Tibial artery (tissue), 4 donors: ENCODE data around the gene WDFY1.

Experiments used
- DNase-seq, 2 donors: peaks; one replicate each; pipeline ENCODE4 v3.0.0-alpha.2; 2019
- H3K27ac ChIP-seq, 2 donors: fragments of 200-600 bp; sonication (generic) in 1 of 2; 1 replicate in 1 of 2; 2 replicates in 1 of 2; pipeline ENCODE4 v1.5.1; 2018 to 2019; ENCODE audit warnings: mild to moderate bottlenecking in 1 of 2
- H3K27me3 ChIP-seq, 2 donors: fragments of 200-600 bp; sonication (generic) in 1 of 2; one replicate each; pipeline versions ENCODE4 v1.5.1 to v1.6.0; 2016 to 2019
- H3K36me3 ChIP-seq, 3 donors: fragments of 200-600 bp; sonication (generic) in 2 of 3; one replicate each; pipeline ENCODE4 v1.5.1; 2016 to 2019; ENCODE audit warnings: mild to moderate bottlenecking in 2 of 3
- H3K4me1 ChIP-seq, 4 donors: fragments of 200-600 bp; sonication (generic) in 2 of 4; 1 replicate in 3 of 4; 2 replicates in 1 of 4; pipeline ENCODE4 v1.5.1; 2016 to 2019
- H3K4me3 ChIP-seq, 2 donors: fragments of 200-600 bp; sonication (generic) in 1 of 2; 1 replicate in 1 of 2; 2 replicates in 1 of 2; pipeline ENCODE4 v1.5.1; 2018 to 2019; ENCODE audit warnings: mild to moderate bottlenecking in 2 of 2
- H3K9me3 ChIP-seq, 3 donors: fragments of 200-600 bp; sonication (generic) in 1 of 3; one replicate each; pipeline ENCODE4 v1.5.1; 2016 to 2019
- intact Hi-C: fragments of 100-400 bp; cut with DNase I; formaldehyde crosslinking; loops from one replicate; pipeline ENCODE4 v1.15.0; 2023; ENCODE audit warnings: low total_unique reads
- TF ChIP-seq, protein P1 (sequence below), 2 experiments: fragments of 200-600 bp in 1 of 2; fragments of 450-650 bp in 1 of 2; IDR thresholded peaks; one replicate each; pipeline ENCODE4 v1.5.1; 2017 to 2019; ENCODE audit warnings: antibody characterized with exemption in 2 of 2, mild to moderate bottlenecking in 1 of 2, moderate library complexity in 1 of 2

WDFY1 gene

DNA sequence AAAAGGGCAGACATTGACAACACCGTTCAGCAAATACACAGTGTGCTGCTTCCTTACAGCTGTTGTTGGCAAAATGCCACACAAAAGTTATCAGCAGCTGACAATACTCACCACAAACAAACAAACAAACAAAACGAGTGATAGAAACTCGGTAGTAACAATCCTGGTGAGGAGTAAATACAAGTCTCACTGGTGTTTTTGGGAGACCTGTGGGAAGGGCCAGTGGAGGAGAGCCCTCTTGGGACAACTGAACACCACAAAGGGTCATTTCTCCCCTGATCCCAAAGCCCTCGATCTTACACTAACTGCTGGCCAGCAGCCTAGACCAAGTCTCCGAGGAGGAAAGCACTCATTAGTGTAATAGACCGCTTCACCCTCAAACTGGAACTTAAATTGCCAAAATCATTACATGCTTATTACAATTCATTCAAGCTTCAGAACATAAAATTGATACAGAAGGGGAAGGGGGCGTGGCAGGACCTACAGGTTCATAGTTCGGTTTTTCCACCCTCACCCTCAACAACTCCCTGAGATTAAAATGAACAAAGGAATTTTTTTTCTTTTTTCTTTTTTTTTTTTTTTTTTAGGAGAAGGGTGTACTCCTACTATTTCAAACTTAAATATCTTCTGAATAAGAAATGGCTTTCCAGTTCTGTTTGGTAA is 112.8 kb downstream of the WDFY1 start:
- intact Hi-C loops: no loop called here
- no peaks in the 10 kb centered on the region for H3K27me3 ChIP-seq

DNA sequence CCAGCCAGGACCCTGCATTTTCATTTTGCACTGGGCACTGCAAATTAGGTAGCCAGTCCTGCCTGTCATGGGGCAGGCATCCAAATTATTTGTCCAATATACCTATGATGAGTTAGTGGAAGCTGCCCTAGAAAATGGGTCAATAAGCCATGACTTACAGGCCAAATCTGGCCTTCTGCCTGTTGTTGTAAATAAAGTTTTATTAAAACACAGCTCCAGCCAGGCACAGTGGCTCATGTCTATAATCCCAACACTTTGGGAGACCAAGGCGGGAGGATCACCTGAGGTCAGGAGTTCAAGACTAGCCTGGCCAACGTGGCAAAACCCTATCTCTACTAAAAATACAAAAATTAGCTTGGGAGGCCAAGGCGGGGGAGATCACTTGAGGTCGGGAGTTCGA is 116.0 kb downstream of the WDFY1 start:
- no peak overlapping the region for H3K4me3 ChIP-seq
- TF ChIP-seq, protein P1, sequence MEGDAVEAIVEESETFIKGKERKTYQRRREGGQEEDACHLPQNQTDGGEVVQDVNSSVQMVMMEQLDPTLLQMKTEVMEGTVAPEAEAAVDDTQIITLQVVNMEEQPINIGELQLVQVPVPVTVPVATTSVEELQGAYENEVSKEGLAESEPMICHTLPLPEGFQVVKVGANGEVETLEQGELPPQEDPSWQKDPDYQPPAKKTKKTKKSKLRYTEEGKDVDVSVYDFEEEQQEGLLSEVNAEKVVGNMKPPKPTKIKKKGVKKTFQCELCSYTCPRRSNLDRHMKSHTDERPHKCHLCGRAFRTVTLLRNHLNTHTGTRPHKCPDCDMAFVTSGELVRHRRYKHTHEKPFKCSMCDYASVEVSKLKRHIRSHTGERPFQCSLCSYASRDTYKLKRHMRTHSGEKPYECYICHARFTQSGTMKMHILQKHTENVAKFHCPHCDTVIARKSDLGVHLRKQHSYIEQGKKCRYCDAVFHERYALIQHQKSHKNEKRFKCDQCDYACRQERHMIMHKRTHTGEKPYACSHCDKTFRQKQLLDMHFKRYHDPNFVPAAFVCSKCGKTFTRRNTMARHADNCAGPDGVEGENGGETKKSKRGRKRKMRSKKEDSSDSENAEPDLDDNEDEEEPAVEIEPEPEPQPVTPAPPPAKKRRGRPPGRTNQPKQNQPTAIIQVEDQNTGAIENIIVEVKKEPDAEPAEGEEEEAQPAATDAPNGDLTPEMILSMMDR (IDR thresholded peaks at IDR 0.05): no peak
- no peak for DNase-seq
- H3K36me3 ChIP-seq: no peaks in the 10 kb centered on the region
- H3K9me3 ChIP-seq: no peaks in the 10 kb centered on the region
- H3K4me1 ChIP-seq: no peaks in the 10 kb centered on the region
- H3K27ac ChIP-seq: no peak overlapping the region
- no peaks in the 10 kb centered on the region for H3K27me3 ChIP-seq
- intact Hi-C loops: no loop called here

More for the DNA sequence above, 112.8 kb downstream of the WDFY1 start:
- Histone ChIP-seq H3K27ac (no peak overlapping the region), H3K4me3 (no peak overlapping the region), H3K36me3 (no peaks in the 10 kb centered on the region), H3K4me1 (peaks cover 0 to 15% (median 12%) of the 10 kb centered on the region in 4 donors), H3K9me3 (no peaks in the 10 kb centered on the region)
- TF ChIP-seq, protein P1 (IDR thresholded peaks at IDR 0.05): no peak
- no peak for DNase-seq

DNA sequence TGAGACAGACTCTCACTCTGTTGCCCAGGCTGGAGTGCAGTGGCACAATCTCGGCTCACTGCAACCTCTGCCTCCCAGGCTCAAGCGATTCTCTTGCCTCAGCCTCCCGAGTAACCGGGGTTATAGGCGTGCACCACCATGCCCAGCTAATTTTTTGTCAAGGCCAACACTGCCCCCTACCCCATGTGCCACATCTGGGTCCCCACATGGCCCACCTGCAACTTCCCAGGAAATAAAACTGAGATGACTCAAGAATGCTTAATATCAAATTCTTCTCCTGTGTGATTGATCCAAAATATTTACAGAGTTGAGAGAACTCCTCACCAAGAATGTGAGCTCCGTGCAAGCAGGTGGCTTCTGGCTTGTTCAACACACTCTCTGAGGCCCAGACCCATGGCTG is 116.8 kb downstream of the WDFY1 start:
- Histone ChIP-seq H3K4me1 (no peaks in the 10 kb centered on the region), H3K4me3 (no peak overlapping the region), H3K36me3 (no peaks in the 10 kb centered on the region), H3K9me3 (no peaks in the 10 kb centered on the region), H3K27ac (no peak overlapping the region), H3K27me3 (no peaks in the 10 kb centered on the region)
- intact Hi-C loops: no loop called here
- TF ChIP-seq, protein P1 (IDR thresholded peaks at IDR 0.05): no peak
- DNase-seq: no peak

DNA sequence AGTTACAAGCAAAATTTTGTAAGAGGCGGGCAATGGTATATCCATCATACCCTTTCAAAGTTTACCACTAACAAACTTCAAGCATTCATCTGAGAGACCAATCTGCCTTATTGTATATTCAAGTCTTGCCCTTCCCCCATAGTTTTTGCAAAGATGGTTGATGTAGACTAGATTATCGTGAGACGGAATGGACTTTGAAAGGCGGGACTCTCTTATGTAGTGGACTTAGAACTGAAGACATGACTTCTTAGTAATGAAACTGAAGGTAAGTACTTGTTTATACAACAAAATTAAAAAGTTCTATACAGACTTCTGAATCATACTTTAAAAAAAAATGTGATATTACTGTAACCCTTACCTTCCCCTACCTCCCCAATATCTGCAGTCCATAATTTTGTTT is 118.1 kb downstream of the WDFY1 start:
- Histone ChIP-seq H3K9me3 (no peaks in the 10 kb centered on the region), H3K27ac (no peak overlapping the region), H3K4me1 (no peaks in the 10 kb centered on the region), H3K27me3 (no peaks in the 10 kb centered on the region), H3K36me3 (no peaks in the 10 kb centered on the region), H3K4me3 (no peak overlapping the region)
- no peak for DNase-seq
- TF ChIP-seq, protein P1 (IDR thresholded peaks at IDR 0.05): no peak
- intact Hi-C loops: no loop called here
